HCT116 (cell line): ENCODE data around the gene DNAH7. TPM values are rescaled to one million over a fixed set of nuclear protein-coding genes. Genes with fewer than 3 reads are reported as not detected.

Experiments
- ATAC-seq: fragments of 200-7000 bp; cut with Tn5 transposase; 2 replicates; pipeline ENCODE4 v1.9.1; 2020; ENCODE audit warnings: mild to moderate bottlenecking, moderate library complexity
- BruUV-seq: library from RNA; stranded (reverse); fragments of 400-500 nt; replicated peaks from 2 replicates; lab custom pipeline; 2021; lab: Mats Ljungman, UMichigan
- CTCF ChIA-PET: fragments of 300-600 bp; sonication (Branson Sonifier 250); formaldehyde crosslinking; loops from one replicate; lab custom pipeline; 2021; ENCODE audit warnings: antibody characterized with exemption; lab: Charles Lee
- POLR2A ChIA-PET: fragments of 300-600, 350-600 bp; sonication (Branson Sonifier 250); formaldehyde crosslinking; loops from one replicate; lab custom pipeline; 2021; ENCODE audit warnings: antibody characterized with exemption; lab: Charles Lee
- RAD21 ChIA-PET, 2 experiments: fragments of 300-600 bp; sonication (Branson Sonifier 250); formaldehyde crosslinking; loops; one replicate each; lab custom pipeline; 2023; ENCODE audit warnings: low total read pairs in 2 of 2; ENCODE audit not compliant: uncharacterized antibody in 2 of 2, unreplicated experiment in 2 of 2, low non-redundant PET in 1 of 2; lab: Charles Lee
- DNase-seq: peaks from one replicate; pipeline ENCODE4 v3.0.0-alpha.2; 2010; ENCODE audit warnings: low read depth, low spot score
- H2AFZ ChIP-seq: fragments of 200-600 bp; shearing (Covaris generic), sonication (generic); 2 replicates; pipeline ENCODE4 v1.6.1; 2017; ENCODE audit warnings: low read depth, mixed run types, mixed read lengths, antibody characterized with exemption, low read length; ENCODE audit not compliant: poor library complexity, severe bottlenecking
- H3K27ac ChIP-seq: 2 replicates; pipeline ENCODE4 v1.5.1; 2012; ENCODE audit warnings: low read depth, low read length
- H3K27me3 ChIP-seq: fragments of 200-600 bp; sonication (generic); 2 replicates; pipeline ENCODE4 v1.6.1; 2016; ENCODE audit warnings: mixed run types, low read length, mixed read lengths; ENCODE audit not compliant: insufficient read depth
- H3K36me3 ChIP-seq, 2 experiments: fragments of 200-500 bp in 1 of 2; fragments of 200-600 bp in 1 of 2; sonication (Bioruptor generic) in 1 of 2; sonication (generic) in 1 of 2; 2 replicates each; pipeline versions ENCODE4 v1.5.1 to v1.6.1; 2014 to 2016; ENCODE audit warnings: low read length in 2 of 2, inconsistent platforms in 1 of 2, mixed read lengths in 1 of 2, mixed run types in 1 of 2; ENCODE audit not compliant: insufficient read depth in 2 of 2, control insufficient read depth in 1 of 2
- H3K4me1 ChIP-seq, 2 experiments: fragments of 200-600 bp in 1 of 2; sonication (generic) in 1 of 2; 2 replicates each; pipeline versions ENCODE4 v1.5.1 to v1.6.1; 2012 to 2017; ENCODE audit warnings: low read length in 2 of 2, inconsistent platforms in 1 of 2, mild to moderate bottlenecking in 1 of 2, mixed read lengths in 1 of 2, mixed run types in 1 of 2, moderate library complexity in 1 of 2; ENCODE audit not compliant: insufficient read depth in 2 of 2, control insufficient read depth in 1 of 2
- H3K4me2 ChIP-seq: fragments of 200-600 bp; sonication (generic); 2 replicates; pipeline ENCODE4 v1.6.1; 2017; ENCODE audit warnings: mixed run types, low read length, mixed read lengths
- H3K4me3 ChIP-seq, 2 experiments: fragments of 200-600 bp in 1 of 2; sonication (generic) in 1 of 2; replicated peaks in 1 of 2; 2 replicates each; pipeline ENCODE4 v1.5.1; 2011 to 2016; ENCODE audit warnings: low read length in 2 of 2, control low read depth in 1 of 2, low read depth in 1 of 2, mild to moderate bottlenecking in 1 of 2, mixed read lengths in 1 of 2, mixed run types in 1 of 2
- H3K79me2 ChIP-seq: fragments of 200-600 bp; sonication (generic); 2 replicates; pipeline ENCODE4 v1.6.1; 2017; ENCODE audit warnings: mild to moderate bottlenecking, mixed run types, low read length, moderate library complexity, mixed read lengths; ENCODE audit not compliant: insufficient read depth
- H3K9ac ChIP-seq: fragments of 200-600 bp; sonication (generic); 2 replicates; pipeline ENCODE4 v1.6.1; 2016; ENCODE audit warnings: low read length, mixed read lengths
- H3K9me2 ChIP-seq: fragments of 200-600 bp; sonication (generic), shearing (Covaris generic); 2 replicates; pipeline ENCODE4 v1.6.1; 2017; ENCODE audit warnings: mixed run types, mild to moderate bottlenecking, moderate library complexity; ENCODE audit not compliant: insufficient read depth
- H3K9me3 ChIP-seq, 2 experiments: fragments of 200-500 bp in 1 of 2; fragments of 200-600 bp in 1 of 2; sonication (Bioruptor generic) in 1 of 2; sonication (generic) in 1 of 2; 2 replicates each; pipeline ENCODE4 v1.6.1; 2014 to 2017; ENCODE audit warnings: low read length in 2 of 2, mixed read lengths in 2 of 2, inconsistent platforms in 1 of 2, low read depth in 1 of 2, mild to moderate bottlenecking in 1 of 2, mixed run types in 1 of 2, moderate library complexity in 1 of 2; ENCODE audit not compliant: control insufficient read depth in 1 of 2, insufficient read depth in 1 of 2
- H4K20me1 ChIP-seq: fragments of 200-600 bp; sonication (generic), shearing (Covaris generic); 2 replicates; pipeline ENCODE4 v1.6.1; 2017; ENCODE audit warnings: mixed run types, mild to moderate bottlenecking, moderate library complexity; ENCODE audit not compliant: insufficient read depth
- CBX3 ChIP-seq: IDR thresholded peaks from 2 replicates; pipeline ENCODE4 v1.6.1; 2012; ENCODE audit warnings: low read depth
- EGR1 ChIP-seq: IDR thresholded peaks from 2 replicates; pipeline ENCODE4 v1.6.1; 2012; ENCODE audit warnings: low read depth
- ELF1 ChIP-seq: IDR thresholded peaks from 2 replicates; pipeline ENCODE4 v1.6.1; 2012; ENCODE audit warnings: low read depth, borderline replicate concordance
- EZH2phosphoT487 ChIP-seq: fragments of 200-600 bp; IDR thresholded peaks from 2 replicates; pipeline ENCODE4 v1.6.1; 2018; ENCODE audit warnings: antibody characterized with exemption, borderline replicate concordance
- FOSL1 ChIP-seq: IDR thresholded peaks from 2 replicates; pipeline ENCODE4 v1.6.1; 2012; ENCODE audit warnings: low read depth
- JUND ChIP-seq: IDR thresholded peaks from 2 replicates; pipeline ENCODE4 v1.6.1; 2012
- REST ChIP-seq: IDR thresholded peaks from 2 replicates; pipeline ENCODE4 v1.6.1; 2012; ENCODE audit warnings: low read depth
- SIN3A ChIP-seq: IDR thresholded peaks from 2 replicates; pipeline ENCODE4 v1.6.1; 2012; ENCODE audit warnings: low read depth
- TCF7L2 ChIP-seq: IDR thresholded peaks from 2 replicates; pipeline ENCODE4 v1.7.0; 2011; ENCODE audit warnings: borderline replicate concordance, inconsistent platforms; ENCODE audit not compliant: insufficient read depth, insufficient read length; ENCODE audit errors: extremely low read depth
- YY1 ChIP-seq: IDR thresholded peaks from 2 replicates; pipeline ENCODE4 v1.6.1; 2011; ENCODE audit warnings: low read length, low read depth, moderate library complexity, mild to moderate bottlenecking; ENCODE audit not compliant: insufficient replicate concordance; ENCODE audit errors: extremely low read depth
- intact Hi-C: fragments of 100-400 bp; cut with micrococcal nuclease; formaldehyde crosslinking; loops from 2 replicates; pipeline ENCODE4 v1.10.0; 2022
- total RNA-seq: library from RNA; stranded (reverse); gene quantifications from one replicate; pipeline ENCODE4 v1.2.1, GENCODE V29; 2021; ENCODE audit not compliant: unreplicated experiment

The DNAH7 gene
- total RNA-seq, 1 experiment from 2014 or later = not detected

- Histone ChIP-seq H3K4me3 (no peak overlapping the region), H2AFZ (no peak overlapping the region), H3K27ac (no peak overlapping the region), H3K4me1 (no peaks in the 10 kb centered on the region), H4K20me1 (no peaks in the 10 kb centered on the region), H3K9me2 (no peaks in the 10 kb centered on the region), H3K9me3 (peaks cover 0 to 4% of the 10 kb centered on the region in 2 experiments; a peak in 1 of 4 replicates), H3K27me3 (no peaks in the 10 kb centered on the region), H3K4me2 (no peak overlapping the region), H3K9ac (no peak overlapping the region), H3K79me2 (no peaks in the 10 kb centered on the region), H3K36me3 (no peaks in the 10 kb centered on the region)
- CTCF ChIA-PET = no interaction called here
- POLR2A ChIA-PET = no interaction called here
- intact Hi-C loops = no loop called here
- RAD21 ChIA-PET = no interaction called here
- ATAC-seq (no peak), DNase-seq (no peak)
- no TSS peak for BruUV-seq
- TF ChIP-seq EGR1 (no peak), FOSL1 (no peak), REST (no peak), JUND (no peak), CBX3 (no peak), TCF7L2 (no peak), SIN3A (no peak), ELF1 (no peak), YY1 (no peak), EZH2phosphoT487 (no peak)
These were observed 300.2 kb downstream of the DNAH7 start for GRCh38 chr2:195768431-195768830.
